ENCODE data around the gene DOCK7. TPM values are rescaled to one million over a fixed set of nuclear protein-coding genes. Genes with fewer than 3 reads are reported as not detected.

The DOCK7 gene
- total and polyA plus RNA-seq, 2 of the 13 experiments (the other 11 are each of a cell fraction or from before 2014, with no cell fraction given): 45.7 to 67.2 TPM

DNA sequence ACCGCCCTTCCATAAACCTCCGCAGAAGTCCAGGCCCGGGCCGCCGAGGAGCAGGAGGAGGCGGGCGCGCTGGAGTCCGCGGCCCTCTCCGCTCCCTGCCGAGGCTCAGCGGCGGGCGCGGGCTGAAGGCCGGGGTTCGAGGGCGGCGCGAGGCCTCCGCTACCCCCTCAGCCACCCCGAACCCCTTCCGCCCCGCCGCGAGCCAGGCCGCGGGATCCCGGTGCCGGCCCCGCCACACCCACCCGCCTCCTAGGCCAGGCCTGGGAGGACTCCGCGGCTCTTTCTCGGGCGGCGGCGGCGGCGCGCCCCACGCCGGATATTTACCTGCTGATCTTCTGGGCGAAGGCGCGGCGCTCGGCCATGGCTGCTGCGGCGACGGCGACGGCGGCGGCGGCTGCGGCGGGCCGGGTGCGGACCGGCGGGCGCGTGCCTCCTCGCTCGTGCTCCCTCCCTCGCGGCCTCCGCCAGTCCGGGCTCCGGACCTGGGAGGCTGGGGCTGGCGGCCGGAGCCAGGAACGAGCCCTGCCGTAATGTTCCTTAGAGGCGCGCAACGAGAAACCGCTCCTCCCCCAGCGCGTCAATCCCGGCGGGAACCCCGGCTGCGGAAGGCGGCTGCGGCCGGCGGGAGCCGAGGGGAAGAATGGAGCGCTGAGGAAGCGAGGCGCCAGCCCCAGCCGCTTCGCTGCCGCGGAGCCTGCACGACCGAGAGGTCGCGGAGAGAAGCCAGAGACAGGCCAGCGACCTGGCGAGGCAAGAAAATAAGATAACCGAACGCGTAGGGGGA lies at the start of gene DOCK7 (continued):
- TF ChIP-seq, protein P1, sequence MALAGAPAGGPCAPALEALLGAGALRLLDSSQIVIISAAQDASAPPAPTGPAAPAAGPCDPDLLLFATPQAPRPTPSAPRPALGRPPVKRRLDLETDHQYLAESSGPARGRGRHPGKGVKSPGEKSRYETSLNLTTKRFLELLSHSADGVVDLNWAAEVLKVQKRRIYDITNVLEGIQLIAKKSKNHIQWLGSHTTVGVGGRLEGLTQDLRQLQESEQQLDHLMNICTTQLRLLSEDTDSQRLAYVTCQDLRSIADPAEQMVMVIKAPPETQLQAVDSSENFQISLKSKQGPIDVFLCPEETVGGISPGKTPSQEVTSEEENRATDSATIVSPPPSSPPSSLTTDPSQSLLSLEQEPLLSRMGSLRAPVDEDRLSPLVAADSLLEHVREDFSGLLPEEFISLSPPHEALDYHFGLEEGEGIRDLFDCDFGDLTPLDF (CRISPR knock-in tag; IDR thresholded peaks at IDR 0.05): peak; percentile 75
- TF ChIP-seq FOXJ3 (CRISPR knock-in tag; IDR thresholded peaks at IDR 0.05; ENCODE audit: borderline replicate concordance): no peak
- TF ChIP-seq, protein P2, sequence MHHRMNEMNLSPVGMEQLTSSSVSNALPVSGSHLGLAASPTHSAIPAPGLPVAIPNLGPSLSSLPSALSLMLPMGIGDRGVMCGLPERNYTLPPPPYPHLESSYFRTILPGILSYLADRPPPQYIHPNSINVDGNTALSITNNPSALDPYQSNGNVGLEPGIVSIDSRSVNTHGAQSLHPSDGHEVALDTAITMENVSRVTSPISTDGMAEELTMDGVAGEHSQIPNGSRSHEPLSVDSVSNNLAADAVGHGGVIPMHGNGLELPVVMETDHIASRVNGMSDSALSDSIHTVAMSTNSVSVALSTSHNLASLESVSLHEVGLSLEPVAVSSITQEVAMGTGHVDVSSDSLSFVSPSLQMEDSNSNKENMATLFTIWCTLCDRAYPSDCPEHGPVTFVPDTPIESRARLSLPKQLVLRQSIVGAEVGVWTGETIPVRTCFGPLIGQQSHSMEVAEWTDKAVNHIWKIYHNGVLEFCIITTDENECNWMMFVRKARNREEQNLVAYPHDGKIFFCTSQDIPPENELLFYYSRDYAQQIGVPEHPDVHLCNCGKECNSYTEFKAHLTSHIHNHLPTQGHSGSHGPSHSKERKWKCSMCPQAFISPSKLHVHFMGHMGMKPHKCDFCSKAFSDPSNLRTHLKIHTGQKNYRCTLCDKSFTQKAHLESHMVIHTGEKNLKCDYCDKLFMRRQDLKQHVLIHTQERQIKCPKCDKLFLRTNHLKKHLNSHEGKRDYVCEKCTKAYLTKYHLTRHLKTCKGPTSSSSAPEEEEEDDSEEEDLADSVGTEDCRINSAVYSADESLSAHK (CRISPR knock-in tag; IDR thresholded peaks at IDR 0.05; ENCODE audit: borderline replicate concordance): no peak
- no peak for TF ChIP-seq SIX1 (CRISPR knock-in tag; IDR thresholded peaks at IDR 0.05; ENCODE audit: borderline replicate concordance)
- TF ChIP-seq PRMT3 (CRISPR knock-in tag; IDR thresholded peaks at IDR 0.05; ENCODE audit: borderline replicate concordance, low read depth): no peak; the same call in 1 of the 2 replicates
- TF ChIP-seq TOPORS (CRISPR knock-in tag; IDR thresholded peaks at IDR 0.05): no peak; the same call in 1 of the 2 replicates
- TF ChIP-seq ZNF614 (CRISPR knock-in tag; IDR thresholded peaks at IDR 0.05; ENCODE audit: borderline replicate concordance): peak; percentile 31; the same call in 1 of the 2 replicates
- TF ChIP-seq ONECUT2 (CRISPR knock-in tag; IDR thresholded peaks at IDR 0.05): no peak
- 0 out of 2 replicates have a peak, but pooled peaks have one; percentile 37 for TF ChIP-seq MLLT10 (CRISPR knock-in tag; IDR thresholded peaks at IDR 0.05)
- TF ChIP-seq DMAP1 (CRISPR knock-in tag; IDR thresholded peaks at IDR 0.05): no peak
- no peak for TF ChIP-seq NR2F6 (IDR thresholded peaks at IDR 0.05)
- peak; percentile 12; the same call in 1 of the 2 replicates for TF ChIP-seq NR2F6 (CRISPR knock-in tag; IDR thresholded peaks at IDR 0.05)
- no peak for TF ChIP-seq NCOA1 (CRISPR knock-in tag; IDR thresholded peaks at IDR 0.05)
- TF ChIP-seq ZNF331 (CRISPR knock-in tag; IDR thresholded peaks at IDR 0.05): 0 out of 2 replicates have a peak, but pooled peaks have one; percentile 34
- TF ChIP-seq MEF2D (CRISPR knock-in tag; IDR thresholded peaks at IDR 0.05): peak; percentile 51; the same call in 1 of the 2 replicates
- TF ChIP-seq ZBTB7B (CRISPR knock-in tag; IDR thresholded peaks at IDR 0.05): no peak
- no peak for TF ChIP-seq XBP1 (CRISPR knock-in tag; IDR thresholded peaks at IDR 0.05)
- TF ChIP-seq ZBTB21 (CRISPR knock-in tag; IDR thresholded peaks at IDR 0.05): no peak
- TF ChIP-seq, protein P3, sequence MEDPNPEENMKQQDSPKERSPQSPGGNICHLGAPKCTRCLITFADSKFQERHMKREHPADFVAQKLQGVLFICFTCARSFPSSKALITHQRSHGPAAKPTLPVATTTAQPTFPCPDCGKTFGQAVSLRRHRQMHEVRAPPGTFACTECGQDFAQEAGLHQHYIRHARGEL (CRISPR knock-in tag; IDR thresholded peaks at IDR 0.05): no peak
- TF ChIP-seq SOX13 (IDR thresholded peaks at IDR 0.05): no peak
- TF ChIP-seq SOX13 (CRISPR knock-in tag; conservative IDR thresholded peaks at IDR 0.05 in 1 of 2, IDR thresholded peaks at IDR 0.05 in 1 of 2): peak in 1 of 2 experiments; percentile 30; a peak in 1 of 4 replicates
- TF ChIP-seq, protein P4, sequence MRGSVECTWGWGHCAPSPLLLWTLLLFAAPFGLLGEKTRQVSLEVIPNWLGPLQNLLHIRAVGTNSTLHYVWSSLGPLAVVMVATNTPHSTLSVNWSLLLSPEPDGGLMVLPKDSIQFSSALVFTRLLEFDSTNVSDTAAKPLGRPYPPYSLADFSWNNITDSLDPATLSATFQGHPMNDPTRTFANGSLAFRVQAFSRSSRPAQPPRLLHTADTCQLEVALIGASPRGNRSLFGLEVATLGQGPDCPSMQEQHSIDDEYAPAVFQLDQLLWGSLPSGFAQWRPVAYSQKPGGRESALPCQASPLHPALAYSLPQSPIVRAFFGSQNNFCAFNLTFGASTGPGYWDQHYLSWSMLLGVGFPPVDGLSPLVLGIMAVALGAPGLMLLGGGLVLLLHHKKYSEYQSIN (CRISPR knock-in tag; IDR thresholded peaks at IDR 0.05; ENCODE audit: borderline replicate concordance): no peak
- no peak for TF ChIP-seq AGO2 (optimal IDR thresholded peaks at IDR 0.05; ENCODE audit: low read depth, low read length)
- no peak for TF ChIP-seq HOXA7 (CRISPR knock-in tag; IDR thresholded peaks at IDR 0.05)
- no peak for TF ChIP-seq ZNF782 (CRISPR knock-in tag; IDR thresholded peaks at IDR 0.05; ENCODE audit: borderline replicate concordance)
- TF ChIP-seq CEBPB (IDR thresholded peaks at IDR 0.05; ENCODE audit: borderline replicate concordance, low read depth, low read length): no peak
- peak; percentile 45; the same call in 1 of the 2 replicates for TF ChIP-seq SPEN (CRISPR knock-in tag; IDR thresholded peaks at IDR 0.05; ENCODE audit: low read depth)

Data from HepG2 (cell line).